GM19238 (cell line): Measurements from ENCODE around the gene RASAL2.
A peak's percentile ranks its signal among the peaks of the same experiment; 100 is the strongest.
"Not testable (repeated sequence)": the region's sequence is repeated elsewhere in the genome, so short reads cannot be mapped to it uniquely, and the experiment has no call there.

ENCODE experiments used
- DNase-seq: peaks from one replicate; pipeline ENCODE4 v3.0.0; 2011; ENCODE audit warnings: low spot score; ENCODE audit not compliant: insufficient read length

The RASAL2 gene

GRCh38 chr1:178277793-178278530 is 184.1 kb downstream of the RASAL2 start:
- no peak for DNase-seq

GRCh38 chr1:178278916-178279686 is 185.2 kb downstream of the RASAL2 start:
- no peak for DNase-seq

- DNase-seq = no peak
Measured at GRCh38 chr1:178282949-178283367, 189.1 kb downstream of the RASAL2 start.

- DNase-seq = no peak
Measured at GRCh38 chr1:178283409-178283808, 189.5 kb downstream of the RASAL2 start.

GRCh38 chr1:178284058-178284457 is 190.2 kb downstream of the RASAL2 start:
- DNase-seq = no peak

GRCh38 chr1:178291166-178291565 is 197.3 kb downstream of the RASAL2 start:
- no peak for DNase-seq

GRCh38 chr1:178294654-178295053 is 200.8 kb downstream of the RASAL2 start:
- DNase-seq = no peak

- no peak for DNase-seq
Measured at GRCh38 chr1:178300352-178300699, 206.4 kb downstream of the RASAL2 start.

GRCh38 chr1:178301141-178301540 is 207.2 kb downstream of the RASAL2 start:
- no peak for DNase-seq

- DNase-seq = no peak
Measured at GRCh38 chr1:178307264-178307663, 213.4 kb downstream of the RASAL2 start.

GRCh38 chr1:178308438-178308837 is 214.5 kb downstream of the RASAL2 start:
- DNase-seq = no peak

GRCh38 chr1:178310685-178311105 is 216.8 kb downstream of the RASAL2 start:
- peak; percentile 3 for DNase-seq

- no peak for DNase-seq
Measured at GRCh38 chr1:178311164-178311563, 217.3 kb downstream of the RASAL2 start.

- not testable (repeated sequence) for DNase-seq
Measured at GRCh38 chr1:178320280-178320982, 226.5 kb downstream of the RASAL2 start.

- DNase-seq = no peak
Measured at GRCh38 chr1:178323067-178323466, 229.2 kb downstream of the RASAL2 start.

- DNase-seq = no peak
Measured at GRCh38 chr1:178324003-178324402, 230.1 kb downstream of the RASAL2 start.

- DNase-seq = no peak
Measured at GRCh38 chr1:178328728-178329127, 234.8 kb downstream of the RASAL2 start.

- no peak for DNase-seq
Measured at GRCh38 chr1:178330153-178330552, 236.2 kb downstream of the RASAL2 start.

- no peak for DNase-seq
Measured at GRCh38 chr1:178330848-178331497, 237.1 kb downstream of the RASAL2 start.

GRCh38 chr1:178335426-178335825 is 241.5 kb downstream of the RASAL2 start:
- no peak for DNase-seq

GRCh38 chr1:178337091-178337706 is 243.3 kb downstream of the RASAL2 start:
- no peak for DNase-seq
